Stimulated activated CD8-positive, alpha-beta memory T cell treated with anti-CD3 and anti-CD28 coated beads, Interleukin-15, amount 100 ng/mL, for 1 hour (primary cell): ENCODE data around the gene INIP.
"Not testable (repeated sequence)": the region's sequence is repeated elsewhere in the genome, so short reads cannot be mapped to it uniquely, and the experiment has no call there.

Experiments
- DNase-seq: peaks from one replicate; pipeline ENCODE4 v3.0.0-alpha.2; 2020; ENCODE audit warnings: low read depth

INIP gene

DNA sequence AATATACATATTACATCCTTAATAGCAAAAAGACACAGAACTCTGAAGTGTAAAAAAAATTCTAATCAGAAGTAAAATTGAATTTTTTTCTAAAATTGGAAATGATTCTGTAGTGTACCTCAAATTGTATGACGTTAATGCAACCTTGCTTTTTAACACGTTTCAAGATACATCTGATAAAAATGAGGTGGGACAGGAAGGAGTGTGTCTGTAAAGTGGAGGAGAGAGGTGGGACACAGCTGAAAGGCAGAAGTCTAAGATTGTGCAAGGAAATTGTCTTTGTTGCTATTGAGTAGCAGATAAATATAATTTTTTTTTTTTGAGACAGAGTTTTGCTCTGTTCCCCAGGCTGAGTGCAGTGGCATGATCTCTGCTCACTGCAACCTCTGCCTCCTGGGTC lies 17.0 kb upstream of the INIP start:
- DNase-seq, result no peak

DNA sequence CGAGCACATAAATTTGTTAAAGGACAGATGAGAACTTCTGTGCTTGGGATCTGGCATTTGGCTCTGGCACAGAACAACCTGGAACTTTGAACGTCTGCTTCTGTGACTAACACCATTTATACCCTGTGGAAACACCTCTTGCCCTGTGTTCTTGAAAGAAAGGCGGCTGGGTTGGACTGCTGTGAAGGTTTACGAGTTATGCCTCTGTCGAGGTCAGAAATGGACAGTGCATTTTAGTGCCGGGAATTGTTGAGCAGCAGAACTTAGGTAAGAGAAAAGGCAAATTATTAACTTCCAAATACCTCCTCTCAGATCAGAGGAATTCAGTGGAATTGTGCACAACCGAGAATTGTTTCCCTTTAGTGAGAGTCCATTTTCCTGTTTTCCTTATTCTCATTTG lies 14.1 kb upstream of the INIP start:
- DNase-seq, result no peak

DNA sequence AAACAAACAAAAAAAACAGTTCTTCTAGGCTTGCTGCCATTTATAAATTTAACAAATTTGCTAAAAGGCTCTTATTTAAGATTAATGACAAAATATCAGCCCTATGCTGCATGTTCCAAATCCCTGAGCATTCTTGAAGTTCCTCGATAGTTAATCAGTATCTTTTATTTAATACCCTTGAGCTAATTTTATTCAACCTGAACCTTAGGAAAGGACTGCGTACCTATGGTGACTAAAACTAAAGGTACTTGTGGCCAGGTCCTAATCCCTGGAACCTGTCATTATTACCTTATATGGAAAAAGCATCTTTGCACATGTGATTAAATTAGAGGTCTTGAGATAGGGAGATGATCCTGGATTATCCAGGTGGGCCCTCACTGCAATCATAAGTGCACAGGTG lies 10.5 kb upstream of the INIP start:
- DNase-seq, result no peak

DNA sequence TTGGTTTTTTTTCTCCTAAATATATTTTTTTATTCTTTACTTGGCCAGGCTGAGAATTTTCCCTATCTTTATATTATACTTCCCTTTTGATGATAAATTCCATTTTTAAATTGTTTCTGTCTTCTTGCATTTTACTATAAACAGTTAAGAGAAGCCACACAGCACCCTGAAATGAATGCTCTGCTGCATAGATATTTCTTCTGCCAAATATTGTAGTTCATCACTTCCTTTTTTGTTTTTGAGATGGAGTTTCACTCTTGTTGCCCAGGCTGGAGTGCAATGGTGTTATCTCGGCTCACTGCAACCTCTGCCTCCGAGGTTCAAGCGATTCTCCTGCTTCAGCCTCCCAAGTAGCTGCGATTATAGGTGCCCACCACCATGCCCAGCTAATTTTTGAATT lies 8.5 kb upstream of the INIP start:
- no peak for DNase-seq

DNA sequence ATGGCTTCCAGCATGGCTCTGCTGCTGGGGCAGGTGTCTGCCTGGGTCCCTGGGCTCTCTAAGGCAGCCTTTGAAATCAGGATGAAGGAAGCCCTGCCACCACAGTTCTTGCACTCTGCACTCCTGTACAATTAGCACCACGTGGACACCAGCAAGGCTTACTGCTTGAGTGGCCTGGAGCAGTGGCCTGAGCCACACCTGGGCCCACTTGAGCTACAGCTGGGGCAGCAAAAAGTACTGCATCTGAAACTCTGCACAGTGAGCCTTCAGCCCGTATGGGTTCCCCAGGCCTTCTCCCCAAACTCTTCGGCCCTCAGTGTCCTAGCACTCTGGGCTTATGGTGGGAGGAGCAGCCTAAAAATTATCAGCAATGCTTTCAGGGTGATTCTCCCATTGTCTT lies 8.0 kb upstream of the INIP start:
- no peak for DNase-seq

DNA sequence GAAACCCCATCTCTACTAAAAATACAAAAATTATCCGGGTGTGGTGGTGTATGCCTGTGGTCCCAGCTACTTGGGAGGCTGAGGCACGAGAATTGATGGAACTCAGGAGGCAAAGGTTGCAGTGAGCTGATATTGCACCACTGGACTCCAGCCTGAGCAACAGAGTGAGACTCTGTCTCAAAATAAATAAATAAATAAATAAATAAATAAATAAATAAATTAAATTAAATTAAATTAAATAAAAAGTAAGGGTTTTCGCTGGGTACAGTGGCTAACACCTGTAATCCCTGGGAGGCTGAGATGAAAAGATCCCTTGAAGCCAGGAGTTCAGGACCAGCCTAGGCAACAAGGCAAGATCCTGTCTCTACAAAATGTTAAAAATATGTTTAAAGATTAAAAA lies 4.8 kb upstream of the INIP start:
- not testable (repeated sequence) for DNase-seq

DNA sequence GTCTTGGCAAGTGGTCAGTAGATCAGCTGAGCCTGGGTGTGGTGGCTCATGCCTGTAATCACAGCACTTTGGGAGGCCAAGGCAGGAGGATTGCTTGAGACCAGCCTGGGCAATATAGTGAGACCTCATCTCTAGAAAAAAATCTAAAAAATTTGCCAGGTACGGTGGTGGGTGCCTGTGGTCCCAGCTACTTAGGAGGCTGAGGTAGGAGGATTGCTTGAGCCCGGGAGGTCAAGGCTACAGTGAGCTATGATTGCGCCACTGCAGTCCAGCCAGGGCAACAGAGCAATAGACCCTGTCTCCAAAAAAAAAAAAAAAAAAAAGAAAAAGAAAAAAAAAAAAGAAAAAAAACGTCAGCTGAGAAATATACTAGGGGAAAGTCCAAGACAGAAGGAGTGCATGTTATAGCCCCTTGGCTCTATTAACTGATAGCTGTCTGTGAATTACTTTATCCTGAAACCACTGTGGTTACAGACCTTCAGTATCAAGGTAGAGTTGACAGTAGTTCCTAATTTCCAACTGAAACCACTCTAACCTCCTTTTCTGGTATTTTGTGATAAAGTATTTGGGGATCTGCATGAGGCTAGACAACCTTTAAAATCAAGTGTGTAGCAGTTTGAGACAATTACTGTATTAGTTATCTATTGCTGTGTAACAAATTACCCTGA lies 2.3 kb upstream of the INIP start:
- no peak for DNase-seq

DNA sequence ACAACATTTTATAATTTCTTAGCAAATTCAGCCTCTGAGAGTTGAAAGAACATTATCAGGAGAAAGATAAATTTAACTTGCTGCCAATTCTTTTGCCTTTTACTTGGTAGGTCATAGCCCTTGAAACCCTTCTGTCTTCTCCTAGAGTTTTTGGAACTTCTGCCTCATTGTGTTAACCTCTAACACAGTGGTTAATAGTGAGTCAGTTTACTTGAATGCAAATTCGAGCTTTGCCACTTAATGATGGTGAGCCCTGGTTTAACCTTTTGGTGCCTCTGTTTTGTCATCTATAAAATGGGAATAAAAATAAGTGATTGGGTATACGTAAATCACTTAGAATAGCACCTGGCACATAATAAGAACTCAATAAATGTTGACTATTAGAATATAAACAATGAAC lies 1.8 kb upstream of the INIP start:
- DNase-seq, result no peak

DNA sequence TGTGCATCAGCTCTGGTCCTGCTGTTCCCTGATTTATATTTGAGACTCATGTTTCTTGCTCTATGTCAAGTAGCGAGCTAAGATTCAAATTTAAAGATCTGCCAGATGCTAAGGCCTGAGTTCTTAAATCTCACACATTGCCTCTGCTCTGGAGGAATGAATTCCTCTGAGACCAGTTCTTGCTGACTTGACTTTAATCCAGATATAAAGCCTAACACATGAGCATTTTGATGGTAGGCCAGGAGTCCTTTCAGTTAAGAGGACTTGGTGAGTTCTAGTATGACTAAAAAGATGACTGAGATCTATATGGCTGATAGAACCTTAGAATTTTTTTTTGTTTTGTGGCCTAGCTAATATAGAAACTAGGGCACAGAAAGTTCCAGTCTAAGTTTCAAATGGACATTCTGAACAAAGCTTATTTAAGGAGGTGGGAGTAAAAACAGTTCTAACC lies 1.3 kb upstream of the INIP start:
- no peak for DNase-seq

DNA sequence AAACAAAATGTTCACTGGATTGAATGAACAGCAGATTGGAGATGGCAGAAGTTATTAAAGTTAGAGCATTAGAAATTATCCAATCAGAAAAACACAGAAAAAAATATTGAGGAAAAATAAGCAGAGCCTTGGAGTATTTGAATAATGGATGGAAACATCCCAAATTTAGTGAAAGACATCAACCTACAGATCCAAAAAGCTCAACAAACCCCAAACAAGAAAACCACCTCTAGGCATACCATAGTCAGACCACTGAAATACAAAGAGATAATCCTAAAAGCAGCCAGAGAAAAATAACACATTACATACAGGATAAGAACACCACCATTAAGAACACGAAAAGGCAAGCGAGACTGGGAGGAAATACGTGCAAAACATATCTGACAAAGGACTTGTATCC lies 5.2 kb downstream of the INIP start:
- DNase-seq, result no peak

DNA sequence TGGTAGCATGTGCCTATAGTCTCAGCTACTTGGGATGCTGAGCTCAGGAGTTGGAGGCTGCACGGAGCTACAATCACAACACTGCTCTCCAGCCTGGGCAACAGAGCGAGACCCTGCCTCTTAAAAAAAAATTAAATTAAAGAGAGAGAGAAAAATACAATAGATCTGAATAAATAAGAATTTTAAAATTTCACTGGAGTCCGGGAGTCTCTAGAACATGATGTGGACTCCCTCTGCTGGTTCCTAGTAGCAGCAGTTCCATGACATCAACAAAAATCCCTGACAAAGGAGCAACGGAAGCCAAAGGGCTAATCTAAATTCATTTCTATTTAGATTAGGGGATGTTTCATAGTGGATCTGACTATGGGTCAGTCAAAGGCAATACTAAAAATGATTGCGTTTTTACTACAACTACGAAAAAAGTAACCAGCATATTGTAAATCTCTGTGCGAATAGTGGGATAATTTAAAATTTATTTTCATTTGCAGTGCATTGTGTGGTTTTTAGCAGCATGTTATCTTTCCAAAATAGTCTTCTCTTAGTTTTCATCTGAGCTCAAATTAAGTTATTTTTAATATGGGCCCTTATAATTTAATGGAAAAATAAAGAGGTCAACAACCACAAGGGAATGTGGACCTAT lies 6.7 kb downstream of the INIP start:
- no peak for DNase-seq

DNA sequence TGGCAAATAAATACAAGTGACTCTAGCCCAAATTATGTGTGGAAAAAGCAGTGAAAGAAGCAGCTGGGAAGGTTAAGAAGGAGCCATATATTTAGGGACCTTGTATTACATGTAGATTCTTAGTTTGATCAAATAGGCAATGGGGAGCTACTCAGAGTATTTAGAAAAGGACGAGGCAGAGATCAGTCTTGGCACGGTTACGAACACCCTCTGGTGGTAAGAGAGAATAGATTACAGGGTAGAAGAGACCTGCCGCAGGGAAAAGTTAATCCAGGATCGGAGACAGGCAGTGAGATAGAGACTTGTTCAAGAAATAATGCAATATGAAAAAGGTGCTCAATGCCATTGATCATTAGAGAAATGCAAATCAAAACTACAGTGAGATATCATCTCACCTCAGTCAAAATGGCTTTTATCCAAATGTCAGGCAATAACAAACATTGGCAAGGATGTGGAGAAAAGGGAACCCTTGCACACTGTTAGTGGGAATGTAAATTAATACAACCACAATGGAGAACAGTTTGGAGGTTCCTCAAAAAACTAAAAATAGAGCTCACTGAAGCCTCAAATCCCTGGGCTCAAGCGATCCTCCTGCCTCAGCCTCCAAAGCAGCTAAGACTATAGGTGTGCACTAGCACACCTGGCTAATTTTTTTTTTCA lies 12.0 kb downstream of the INIP start:
- DNase-seq, result no peak

DNA sequence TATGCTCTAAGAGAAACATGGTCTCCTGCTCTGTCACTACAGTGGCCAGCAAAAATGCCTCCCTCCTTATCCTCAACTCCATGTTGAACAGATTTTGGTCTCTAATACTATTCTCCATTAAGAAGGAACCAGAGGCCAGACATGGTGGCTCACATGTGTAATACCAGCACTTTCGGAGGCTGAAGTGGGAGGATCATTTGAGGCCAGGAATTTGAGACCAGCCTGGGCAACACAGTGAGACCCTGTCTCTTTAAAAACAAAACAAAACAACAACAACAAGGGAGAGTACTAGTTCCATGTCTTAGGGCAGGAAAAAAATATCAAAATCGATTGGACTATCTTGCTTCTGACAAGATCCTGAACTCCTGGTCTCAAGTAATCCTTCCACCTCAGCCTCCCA lies 14.6 kb downstream of the INIP start:
- no peak for DNase-seq

DNA sequence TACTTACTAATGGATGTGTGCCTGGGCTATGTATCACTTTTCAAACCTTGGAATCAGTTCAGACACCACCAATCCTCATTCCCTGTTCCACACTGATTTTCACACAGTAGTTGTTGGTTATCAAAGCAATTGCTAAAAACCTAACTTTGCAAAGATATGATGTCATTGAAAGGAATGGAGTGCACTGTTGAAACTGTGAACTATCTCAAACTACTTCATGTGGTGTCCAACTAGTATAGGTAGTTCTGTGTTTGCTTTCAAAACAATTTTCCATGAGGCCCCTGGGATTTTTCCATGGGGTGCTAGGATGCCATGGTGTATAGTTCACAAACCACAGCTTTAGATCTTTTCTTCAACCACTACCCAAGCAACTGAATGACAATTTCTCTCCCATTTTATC lies 17.8 kb downstream of the INIP start:
- no peak for DNase-seq

DNA sequence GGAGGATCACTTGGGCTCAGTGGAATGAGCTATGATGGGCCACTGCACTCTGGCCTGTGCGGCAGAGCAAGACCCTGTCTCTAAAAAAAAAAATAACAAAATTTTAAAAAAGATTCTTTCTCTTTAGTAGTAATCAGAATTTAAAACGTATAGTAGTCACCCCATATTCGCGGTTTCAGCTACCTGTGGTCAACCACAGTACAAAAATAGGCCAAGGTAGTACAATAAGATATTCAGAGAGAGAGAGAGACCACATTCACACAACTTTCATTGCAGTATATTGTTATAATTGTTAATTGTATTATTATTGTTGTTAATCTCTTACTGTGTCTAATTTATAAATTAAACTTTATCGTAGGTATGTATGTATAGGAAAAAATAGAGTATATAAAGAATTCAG lies 18.7 kb downstream of the INIP start:
- no peak for DNase-seq

DNA sequence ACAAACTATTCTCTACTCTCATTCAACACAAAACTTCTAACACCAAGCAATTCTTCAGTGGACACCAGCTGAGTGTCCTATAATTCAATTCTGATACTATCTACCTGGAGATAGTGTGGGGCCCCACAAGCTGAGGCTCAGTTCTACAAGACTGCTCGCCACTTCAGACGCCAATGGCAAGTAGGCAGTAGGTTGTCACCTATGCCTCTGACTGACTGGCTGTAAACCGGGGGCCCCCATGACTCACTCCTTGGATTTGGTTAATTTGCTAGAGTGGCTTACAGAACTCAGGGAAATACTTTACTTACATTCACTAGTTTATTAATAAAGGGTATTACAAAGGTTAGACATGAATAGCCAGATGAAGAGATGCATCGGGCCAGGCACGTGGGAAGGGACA lies 21.5 kb downstream of the INIP start:
- no peak for DNase-seq

DNA sequence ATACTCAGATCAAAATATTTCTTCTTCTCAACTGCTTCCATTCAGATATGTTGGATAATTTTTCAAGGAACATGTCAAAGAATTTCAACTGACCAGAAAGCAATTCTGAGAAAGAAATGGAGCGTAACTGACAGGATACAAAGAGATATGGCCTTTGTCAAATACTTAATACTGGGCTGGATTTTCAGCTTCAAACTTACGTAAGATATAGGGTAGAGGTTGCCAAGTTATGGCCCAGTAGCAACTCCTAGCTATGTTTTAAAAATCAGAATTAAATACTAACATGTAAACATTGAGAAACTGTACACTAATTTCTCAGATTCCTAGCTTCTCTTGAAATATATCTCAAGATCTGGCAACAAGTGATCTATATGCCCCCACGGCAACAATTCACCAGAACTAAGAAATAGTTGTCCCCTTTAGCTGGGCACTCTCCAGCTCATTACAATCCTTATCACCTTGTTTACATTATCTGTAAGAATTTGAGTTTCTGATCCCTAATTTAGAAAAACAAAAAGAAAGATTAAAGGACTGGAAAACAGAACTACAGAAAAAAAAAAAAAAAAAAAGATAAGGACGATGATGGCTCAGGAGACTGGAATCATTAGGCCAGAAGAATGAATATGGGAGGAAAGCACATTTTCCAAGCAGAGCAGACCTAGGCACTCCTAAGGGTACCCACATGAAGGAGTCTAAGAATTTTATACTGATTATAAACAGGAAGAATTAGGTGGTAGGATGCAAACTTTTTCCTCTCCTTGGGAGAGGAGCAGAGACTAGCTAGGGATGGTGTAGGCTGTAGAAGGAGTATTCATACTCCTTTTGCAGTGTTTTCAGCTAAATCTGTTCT lies 23.0 kb downstream of the INIP start:
- DNase-seq, result no peak

DNA sequence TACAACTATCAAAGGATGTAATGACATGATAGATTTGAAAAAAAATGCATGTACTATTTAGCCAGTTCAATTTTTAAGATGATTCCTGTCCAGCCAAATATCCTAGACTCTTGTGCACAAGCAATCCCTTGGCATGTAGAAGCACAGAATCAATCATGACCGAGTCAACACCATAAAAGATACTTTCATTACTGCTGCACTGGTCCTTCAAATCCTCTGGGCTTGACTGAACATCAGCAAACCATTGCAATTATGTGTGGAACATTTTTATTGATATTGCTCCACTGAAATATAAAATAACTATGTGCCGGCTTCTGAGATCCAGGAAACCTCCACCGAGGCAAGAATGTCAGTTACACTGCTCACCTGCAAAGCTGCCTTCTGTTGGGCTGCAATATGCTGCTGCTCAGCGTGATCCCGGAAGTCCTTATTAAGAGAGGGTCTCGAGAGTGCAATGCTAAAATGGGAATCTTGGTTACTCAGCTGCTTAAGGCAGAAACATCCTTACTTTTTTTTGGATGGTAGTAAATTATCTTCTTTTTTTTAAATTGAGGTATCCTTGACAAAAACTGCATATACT lies 28.7 kb downstream of the INIP start:
- DNase-seq, result no peak

DNA sequence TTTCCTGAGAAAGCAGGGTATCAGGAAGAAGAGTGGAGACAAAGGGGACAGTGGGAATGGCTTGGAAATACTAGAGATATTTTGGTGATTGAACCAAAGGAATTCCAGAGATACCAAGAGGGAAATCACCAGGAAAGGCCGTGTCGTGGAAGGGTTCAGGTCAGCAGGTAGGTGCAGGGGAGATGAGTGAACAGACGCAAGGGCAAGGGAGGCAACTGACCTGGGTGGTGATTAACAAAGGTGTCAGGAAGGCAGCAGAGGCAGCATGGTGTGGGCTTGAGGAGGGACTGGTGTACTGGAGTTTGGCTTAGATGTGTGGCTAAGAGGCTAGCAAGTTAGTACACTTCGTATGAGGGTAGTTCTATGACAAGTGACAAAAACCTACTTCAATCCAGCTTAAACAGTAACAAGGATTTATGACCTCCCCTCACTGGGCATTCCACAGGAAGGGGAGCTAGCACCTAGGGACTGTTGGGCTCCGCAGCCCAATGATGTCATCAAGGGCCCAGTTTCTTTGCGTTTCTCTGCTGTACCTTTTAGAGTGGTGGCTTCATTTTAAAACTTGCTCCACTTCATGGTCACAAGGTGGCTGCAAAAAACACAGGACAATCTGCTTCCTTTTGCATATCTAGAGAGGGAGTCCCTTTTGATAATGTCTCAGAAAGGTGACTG lies 37.0 kb downstream of the INIP start:
- DNase-seq, result no peak

DNA sequence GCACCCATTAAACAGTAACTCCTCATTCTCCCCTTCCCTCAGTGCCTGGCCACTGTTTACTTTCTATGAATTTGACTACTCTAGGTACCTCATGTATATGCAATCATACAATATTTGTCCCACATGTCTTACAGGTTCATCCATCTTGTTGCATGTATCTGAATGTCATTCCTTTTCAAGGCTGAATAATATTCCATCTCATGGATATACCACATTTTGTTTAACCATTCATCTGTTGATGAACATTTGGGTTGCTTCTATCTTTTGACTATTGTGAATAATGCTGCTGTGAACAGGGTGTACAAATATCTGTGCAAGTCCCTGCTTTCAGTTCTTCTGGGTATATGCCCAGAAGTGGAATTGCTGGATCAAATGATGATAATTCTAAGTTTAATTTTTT lies 40.9 kb downstream of the INIP start:
- no peak for DNase-seq

DNA sequence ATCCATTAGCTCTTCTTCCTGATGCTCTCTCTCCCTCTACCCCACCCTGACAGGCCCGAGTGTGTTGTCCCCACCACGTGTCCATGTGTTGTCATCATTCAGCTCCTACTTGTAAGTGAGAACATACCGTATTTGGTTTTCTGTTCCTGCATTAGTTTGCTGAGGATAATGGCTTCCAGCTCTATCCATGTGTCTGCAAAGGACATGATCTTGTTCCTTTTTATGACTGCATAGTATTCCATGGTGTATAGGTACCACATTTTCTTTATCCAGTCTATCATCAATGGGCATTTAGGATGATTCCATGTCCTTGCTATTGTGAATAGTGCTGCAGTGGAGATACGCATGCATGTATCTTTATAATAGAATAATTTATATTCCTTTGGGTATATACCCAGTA lies 44.7 kb downstream of the INIP start:
- DNase-seq, result not testable (repeated sequence)
